T-helper 1 cell treated with Interleukin-12 subunit alpha and Interleukin-12 subunit beta and Interleukin-4 antibody, amounts not matched to agents 30 μg/mL and 1 μg/mL, for 36 hours (primary cell): ENCODE data around the gene UPK3B.
A peak's percentile ranks its signal among the peaks of the same experiment; 100 is the strongest.
"Not testable (repeated sequence)": the region's sequence is repeated elsewhere in the genome, so short reads cannot be mapped to it uniquely, and the experiment has no call there.

Source experiments
- H3K27ac Mint-ChIP-seq: one replicate; pipeline ENCODE4 v1.8.0; 2021; ENCODE audit warnings: mild to moderate bottlenecking, mixed read lengths
- H3K27me3 Mint-ChIP-seq: one replicate; pipeline ENCODE4 v1.8.0; 2021; ENCODE audit warnings: low read depth, mixed read lengths
- H3K36me3 Mint-ChIP-seq: one replicate; pipeline ENCODE4 v1.8.0; 2021; ENCODE audit warnings: low read depth, mixed read lengths
- H3K4me1 Mint-ChIP-seq: one replicate; pipeline ENCODE4 v1.8.0; 2021; ENCODE audit warnings: low read depth, mixed read lengths
- H3K4me3 Mint-ChIP-seq: one replicate; pipeline ENCODE4 v1.8.0; 2021; ENCODE audit warnings: mild to moderate bottlenecking, moderate library complexity, mixed read lengths
- H3K9me3 Mint-ChIP-seq: one replicate; pipeline ENCODE4 v1.8.0; 2021; ENCODE audit warnings: mixed read lengths

Gene UPK3B

GRCh38 chr7:76504351-76505167, 5.8 kb upstream of the UPK3B start:
- H3K27me3 Mint-ChIP-seq, H3K36me3 Mint-ChIP-seq, H3K4me1 Mint-ChIP-seq, H3K9me3 Mint-ChIP-seq, H3K4me3 Mint-ChIP-seq: not testable (repeated sequence)
- peak overlapping the region; percentile 26 for H3K27ac Mint-ChIP-seq

GRCh38 chr7:76505168-76506080, 4.9 kb upstream of the UPK3B start:
- Mint-ChIP-seq H3K4me3 (no peak overlapping the region), H3K4me1 (peaks cover 4% of the 10 kb centered on the region), H3K9me3 (no peaks in the 10 kb centered on the region), H3K27ac (no peak overlapping the region), H3K36me3 (peaks cover 6% of the 10 kb centered on the region), H3K27me3 (no peaks in the 10 kb centered on the region)

GRCh38 chr7:76506081-76506440, 4.3 kb upstream of the UPK3B start:
- peaks cover 6% of the 10 kb centered on the region for H3K36me3 Mint-ChIP-seq
- H3K4me1 Mint-ChIP-seq, result peaks cover 4% of the 10 kb centered on the region
- no peaks in the 10 kb centered on the region for H3K9me3 Mint-ChIP-seq
- H3K27ac Mint-ChIP-seq, result no peak overlapping the region
- H3K4me3 Mint-ChIP-seq, result no peak overlapping the region
- H3K27me3 Mint-ChIP-seq, result no peaks in the 10 kb centered on the region

- not testable (repeated sequence) for H3K9me3 Mint-ChIP-seq, H3K4me1 Mint-ChIP-seq, H3K27me3 Mint-ChIP-seq, H3K4me3 Mint-ChIP-seq, H3K27ac Mint-ChIP-seq, H3K36me3 Mint-ChIP-seq
Measured at GRCh38 chr7:76506643-76507042, 3.7 kb upstream of the UPK3B start.

- Mint-ChIP-seq H3K27ac (no peak overlapping the region), H3K36me3 (peaks cover 2% of the 10 kb centered on the region), H3K27me3 (no peaks in the 10 kb centered on the region)
Measured at GRCh38 chr7:76507723-76508406, 2.5 kb upstream of the UPK3B start.

GRCh38 chr7:76511200-76511910, 1.0 kb downstream of the UPK3B start:
- not testable (repeated sequence) for H3K4me1 Mint-ChIP-seq, H3K9me3 Mint-ChIP-seq, H3K36me3 Mint-ChIP-seq, H3K27me3 Mint-ChIP-seq, H3K4me3 Mint-ChIP-seq, H3K27ac Mint-ChIP-seq

More at GRCh38 chr7:76507723-76508406, 2.5 kb upstream of the UPK3B start:
- Mint-ChIP-seq H3K9me3 (no peaks in the 10 kb centered on the region), H3K4me1 (peaks cover 4% of the 10 kb centered on the region), H3K4me3 (no peak overlapping the region)

- not testable (repeated sequence) for H3K9me3 Mint-ChIP-seq, H3K27me3 Mint-ChIP-seq, H3K4me1 Mint-ChIP-seq, H3K36me3 Mint-ChIP-seq, H3K4me3 Mint-ChIP-seq, H3K27ac Mint-ChIP-seq
Measured at GRCh38 chr7:76511911-76512885, 1.8 kb downstream of the UPK3B start.

- Mint-ChIP-seq H3K27ac (no peak overlapping the region), H3K4me3 (no peak overlapping the region), H3K36me3 (no peaks in the 10 kb centered on the region), H3K9me3 (no peaks in the 10 kb centered on the region), H3K27me3 (no peaks in the 10 kb centered on the region), H3K4me1 (peaks cover 4% of the 10 kb centered on the region)
Measured at GRCh38 chr7:76512941-76513816, 2.8 kb downstream of the UPK3B start.

GRCh38 chr7:76513817-76514799, 3.8 kb downstream of the UPK3B start:
- no peak overlapping the region for H3K27ac Mint-ChIP-seq
- no peak overlapping the region for H3K4me3 Mint-ChIP-seq
- no peaks in the 10 kb centered on the region for H3K36me3 Mint-ChIP-seq
- no peaks in the 10 kb centered on the region for H3K27me3 Mint-ChIP-seq
- no peaks in the 10 kb centered on the region for H3K9me3 Mint-ChIP-seq
- H3K4me1 Mint-ChIP-seq, result peaks cover 4% of the 10 kb centered on the region

GRCh38 chr7:76514926-76515771, 4.8 kb downstream of the UPK3B start:
- H3K4me3 Mint-ChIP-seq, result no peak overlapping the region

GRCh38 chr7:76515999-76516443, 5.7 kb downstream of the UPK3B start:
- no peaks in the 10 kb centered on the region for H3K9me3 Mint-ChIP-seq
- no peak overlapping the region for H3K27ac Mint-ChIP-seq
- no peaks in the 10 kb centered on the region for H3K4me1 Mint-ChIP-seq
- no peak overlapping the region for H3K4me3 Mint-ChIP-seq
- no peaks in the 10 kb centered on the region for H3K36me3 Mint-ChIP-seq
- H3K27me3 Mint-ChIP-seq, result no peaks in the 10 kb centered on the region

More at GRCh38 chr7:76514926-76515771, 4.8 kb downstream of the UPK3B start:
- Mint-ChIP-seq H3K4me1 (no peaks in the 10 kb centered on the region), H3K27ac (no peak overlapping the region), H3K36me3 (no peaks in the 10 kb centered on the region), H3K9me3 (no peaks in the 10 kb centered on the region), H3K27me3 (no peaks in the 10 kb centered on the region)
